GM18861 (cell line): ENCODE measurements around the gene CLCN2.

ENCODE experiments used
- ATAC-seq: cut with Tn5 transposase; IDR thresholded peaks from one replicate; pipeline ENCODE4 v1.9.1; 2021; ENCODE audit not compliant: unreplicated experiment

CLCN2 gene

GRCh38 chr3:184381261-184382224 lies 20.1 kb upstream of the CLCN2 start:
- ATAC-seq: no peak

GRCh38 chr3:184380627-184381260 lies 19.3 kb upstream of the CLCN2 start:
- no peak for ATAC-seq

GRCh38 chr3:184380185-184380626 lies 18.8 kb upstream of the CLCN2 start:
- no peak for ATAC-seq

GRCh38 chr3:184379358-184380184 lies 18.2 kb upstream of the CLCN2 start, which contains the start of gene CHRD:
CHRD (plus strand) TSS chr3:184380054; CDS start chr3:184380319, 265 bp downstream.
- no peak for ATAC-seq

- ATAC-seq: no peak
Measured at GRCh38 chr3:184378651-184379357, 17.4 kb upstream of the CLCN2 start.

GRCh38 chr3:184377882-184378445 lies 16.6 kb upstream of the CLCN2 start, which contains the start of gene THPO:
THPO (minus strand) TSS chr3:184378207; CDS start chr3:184376259, 1,948 bp downstream.
- no peak for ATAC-seq

- no peak for ATAC-seq
Measured at GRCh38 chr3:184377374-184377773, 16.0 kb upstream of the CLCN2 start.

- ATAC-seq: no peak
Measured at GRCh38 chr3:184375747-184376461, 14.5 kb upstream of the CLCN2 start.

GRCh38 chr3:184373422-184373821 lies 12.0 kb upstream of the CLCN2 start:
- no peak for ATAC-seq

- ATAC-seq: no peak
Measured at GRCh38 chr3:184372911-184373310, 11.5 kb upstream of the CLCN2 start.

GRCh38 chr3:184372296-184372821 lies 11.0 kb upstream of the CLCN2 start:
- no peak for ATAC-seq

- peak; percentile 89 for ATAC-seq
Measured at GRCh38 chr3:184371570-184372018, 10.2 kb upstream of the CLCN2 start.

GRCh38 chr3:184368586-184369183 lies 7.3 kb upstream of the CLCN2 start:
- no peak for ATAC-seq

- no peak for ATAC-seq
Measured at GRCh38 chr3:184368116-184368515, 6.7 kb upstream of the CLCN2 start.

- ATAC-seq: no peak
Measured at GRCh38 chr3:184366619-184367289, 5.3 kb upstream of the CLCN2 start.

GRCh38 chr3:184362668-184363546 lies 1.5 kb upstream of the CLCN2 start:
- ATAC-seq: peak; percentile 80
